ENCODE measurements around the gene TRIM44. TPM values are rescaled to one million over a fixed set of nuclear protein-coding genes. Genes with fewer than 3 reads are reported as not detected.
A peak's percentile ranks its signal among the peaks of the same experiment; 100 is the strongest.

The TRIM44 gene
- total RNA-seq, 8 experiments from 2014 or later = 15.7 to 33.5 (median 23.7) TPM

- peak in 3 of 8 experiments; percentile 5 to 30 (median 20) for ATAC-seq (replicated peaks in 6 of 8)
- H3K27ac ChIP-seq = no peak overlapping the region
- H3K4me1 ChIP-seq (replicated peaks in 1 of 2) = peaks cover 13 to 34% of the 10 kb centered on the region in 2 donors
- in situ Hi-C loops (cut with MboI; ENCODE audit: low pct_unique_long_range_greater_than_20kb in 2 of 9, low sequenced_read_pairs in 9 of 9, unreplicated experiment in 9 of 9) = no loop called here
- no peak overlapping the region for H3K4me3 ChIP-seq
- 86 to 100% (median 100%) methylated on average over 1 of the region's 1 CpG; no CpG with 5 or more reads in 2 of the 10 experiments for WGBS, 10 experiments
Observed at GRCh38 chr11:35681163-35681767, 18.7 kb downstream of the TRIM44 start.

- Histone ChIP-seq H3K4me3 (peak overlapping the region; percentile 21 to 29 (median 28)), H3K4me1 (replicated peaks in 1 of 2) (peaks cover 13 to 34% of the 10 kb centered on the region in 2 donors), H3K27ac (peak overlapping the region; percentile 74 to 97)
- in situ Hi-C loops (cut with MboI; ENCODE audit: low pct_unique_long_range_greater_than_20kb in 2 of 9, low sequenced_read_pairs in 9 of 9, unreplicated experiment in 9 of 9) = no loop called here
- peak in 7 of 8 experiments; percentile 36 to 98 (median 96) for ATAC-seq (replicated peaks in 6 of 8)
- 0 to 100% (median 21%) methylated on average over 1 to 8 of the region's 9 CpGs; no CpG with 5 or more reads in 1 of the 10 experiments for WGBS, 10 experiments
Observed at GRCh38 chr11:35682230-35683173, 19.9 kb downstream of the TRIM44 start.

GRCh38 chr11:35683728-35684339, 21.3 kb downstream of the TRIM44 start:
- Histone ChIP-seq H3K4me1 (replicated peaks in 1 of 2) (peaks cover 13 to 34% of the 10 kb centered on the region in 2 donors), H3K4me3 (no peak overlapping the region), H3K27ac (no peak overlapping the region)
- in situ Hi-C loops (cut with MboI; ENCODE audit: low pct_unique_long_range_greater_than_20kb in 2 of 9, low sequenced_read_pairs in 9 of 9, unreplicated experiment in 9 of 9) = no loop called here
- ATAC-seq (replicated peaks in 6 of 8) = peak in 1 of 8 experiments; percentile 38
- 90 to 100% (median 100%) methylated on average over 1 of the region's 1 CpG; no CpG with 5 or more reads in 3 of the 10 experiments for WGBS, 10 experiments

GRCh38 chr11:35688023-35688422, 25.4 kb downstream of the TRIM44 start:
- in situ Hi-C loops (cut with MboI; ENCODE audit: low pct_unique_long_range_greater_than_20kb in 2 of 9, low sequenced_read_pairs in 9 of 9, unreplicated experiment in 9 of 9) = no loop called here
- no peak for ATAC-seq (replicated peaks in 6 of 8)
- Histone ChIP-seq H3K27ac (no peak overlapping the region), H3K4me1 (replicated peaks in 1 of 2) (peaks cover 6 to 10% of the 10 kb centered on the region in 2 donors), H3K4me3 (no peak overlapping the region)

GRCh38 chr11:35689081-35689996, 26.8 kb downstream of the TRIM44 start:
- no peak overlapping the region for H3K4me3 ChIP-seq
- no peak for ATAC-seq (replicated peaks in 6 of 8)
- peaks cover 1 to 6% of the 10 kb centered on the region in 2 donors for H3K4me1 ChIP-seq (replicated peaks in 1 of 2)
- H3K27ac ChIP-seq = no peak overlapping the region
- in situ Hi-C loops (cut with MboI; ENCODE audit: low pct_unique_long_range_greater_than_20kb in 2 of 9, low sequenced_read_pairs in 9 of 9, unreplicated experiment in 9 of 9) = no loop called here
- 60 to 95% (median 85%) methylated on average over 1 to 7 of the region's 7 CpGs for WGBS, 10 experiments

- ATAC-seq (replicated peaks in 6 of 8) = no peak
- Histone ChIP-seq H3K4me3 (no peak overlapping the region), H3K27ac (no peak overlapping the region), H3K4me1 (replicated peaks in 1 of 2) (no peaks in the 10 kb centered on the region)
- in situ Hi-C loops (cut with MboI; ENCODE audit: low pct_unique_long_range_greater_than_20kb in 2 of 9, low sequenced_read_pairs in 9 of 9, unreplicated experiment in 9 of 9) = no loop called here
- WGBS, 10 experiments = 95 to 100% (median 100%) methylated on average over 1 to 10 of the region's 15 CpGs; no CpG with 5 or more reads in 6 of the 10 experiments
Observed at GRCh38 chr11:35702126-35702525, 39.6 kb downstream of the TRIM44 start.

- no peak overlapping the region for H3K4me3 ChIP-seq
- 0 to 93% (median 82%) methylated on average over 1 to 3 of the region's 3 CpGs; no CpG with 5 or more reads in 2 of the 10 experiments for WGBS, 10 experiments
- no peak for ATAC-seq (replicated peaks in 6 of 8)
- no peaks in the 10 kb centered on the region for H3K4me1 ChIP-seq (replicated peaks in 1 of 2)
- no peak overlapping the region for H3K27ac ChIP-seq
- in situ Hi-C loops (cut with MboI; ENCODE audit: low pct_unique_long_range_greater_than_20kb in 2 of 9, low sequenced_read_pairs in 9 of 9, unreplicated experiment in 9 of 9) = no loop called here
Observed at GRCh38 chr11:35709376-35709775, 46.8 kb downstream of the TRIM44 start.

- no peak for ATAC-seq (replicated peaks in 6 of 8)
- Histone ChIP-seq H3K27ac (no peak overlapping the region), H3K4me3 (no peak overlapping the region), H3K4me1 (replicated peaks in 1 of 2) (no peaks in the 10 kb centered on the region)
- WGBS, 10 experiments = 89 to 100% (median 97%) methylated on average over 1 to 3 of the region's 3 CpGs; no CpG with 5 or more reads in 4 of the 10 experiments
- in situ Hi-C loops (cut with MboI; ENCODE audit: low pct_unique_long_range_greater_than_20kb in 2 of 9, low sequenced_read_pairs in 9 of 9, unreplicated experiment in 9 of 9) = no loop called here
Observed at GRCh38 chr11:35711173-35711910, 48.8 kb downstream of the TRIM44 start.

GRCh38 chr11:35711924-35712323, 49.3 kb downstream of the TRIM44 start:
- in situ Hi-C loops (cut with MboI; ENCODE audit: low pct_unique_long_range_greater_than_20kb in 2 of 9, low sequenced_read_pairs in 9 of 9, unreplicated experiment in 9 of 9) = no loop called here
- no peak overlapping the region for H3K27ac ChIP-seq
- no peaks in the 10 kb centered on the region for H3K4me1 ChIP-seq (replicated peaks in 1 of 2)
- H3K4me3 ChIP-seq = no peak overlapping the region
- ATAC-seq (replicated peaks in 6 of 8) = no peak

GRCh38 chr11:35712533-35712932, 50.0 kb downstream of the TRIM44 start:
- WGBS, 10 experiments = 88 to 100% (median 100%) methylated on average over 1 to 3 of the region's 3 CpGs; no CpG with 5 or more reads in 3 of the 10 experiments
- in situ Hi-C loops (cut with MboI; ENCODE audit: low pct_unique_long_range_greater_than_20kb in 2 of 9, low sequenced_read_pairs in 9 of 9, unreplicated experiment in 9 of 9) = no loop called here
- H3K27ac ChIP-seq = no peak overlapping the region
- H3K4me1 ChIP-seq (replicated peaks in 1 of 2) = no peaks in the 10 kb centered on the region
- no peak for ATAC-seq (replicated peaks in 6 of 8)
- no peak overlapping the region for H3K4me3 ChIP-seq

GRCh38 chr11:35714882-35715627, 52.5 kb downstream of the TRIM44 start:
- Histone ChIP-seq H3K27ac (no peak overlapping the region), H3K4me3 (no peak overlapping the region), H3K4me1 (replicated peaks in 1 of 2) (no peaks in the 10 kb centered on the region)
- 65 to 100% (median 82%) methylated on average over 2 to 3 of the region's 3 CpGs; no CpG with 5 or more reads in 3 of the 10 experiments for WGBS, 10 experiments
- in situ Hi-C loops (cut with MboI; ENCODE audit: low pct_unique_long_range_greater_than_20kb in 2 of 9, low sequenced_read_pairs in 9 of 9, unreplicated experiment in 9 of 9) = no loop called here
- ATAC-seq (replicated peaks in 6 of 8) = peak in 7 of 8 experiments; percentile 17 to 97 (median 65)
